Type B pancreatic cell (in vitro differentiated cells): Measurements from ENCODE around the gene MUC5B. TPM values are rescaled to one million over a fixed set of nuclear protein-coding genes. Genes with fewer than 3 reads are reported as not detected.

Experiments
- DNase-seq: peaks from one replicate; pipeline ENCODE4 v3.0.0; 2021; ENCODE audit warnings: mixed read lengths; ENCODE audit not compliant: unreplicated experiment; ENCODE audit errors: extremely low spot score
- H3K27ac Mint-ChIP-seq: 2 replicates; pipeline ENCODE4 v1.8.0; 2021; ENCODE audit warnings: mild to moderate bottlenecking, mixed read lengths
- H3K27me3 Mint-ChIP-seq: 2 replicates; pipeline ENCODE4 v1.8.0; 2021; ENCODE audit warnings: mixed read lengths
- H3K36me3 Mint-ChIP-seq: 2 replicates; pipeline ENCODE4 v1.8.0; 2021; ENCODE audit warnings: mixed read lengths
- H3K4me1 Mint-ChIP-seq: one replicate; pipeline ENCODE4 v1.8.0; 2021; ENCODE audit warnings: mixed read lengths; ENCODE audit not compliant: unreplicated experiment
- H3K4me3 Mint-ChIP-seq: 2 replicates; pipeline ENCODE4 v1.8.0; 2021; ENCODE audit warnings: mild to moderate bottlenecking, mixed read lengths
- H3K9me3 Mint-ChIP-seq: 2 replicates; pipeline ENCODE4 v1.8.0; 2021; ENCODE audit warnings: mixed read lengths
- CTCF ChIP-seq: fragments of 200-600 bp; sonication (generic); conservative IDR thresholded peaks from 2 replicates; pipeline ENCODE4 v1.5.0; 2021; ENCODE audit warnings: antibody characterized with exemption, mild to moderate bottlenecking
- total RNA-seq: library from RNA; stranded (reverse); gene quantifications from 2 replicates; pipeline ENCODE4 v1.2.1, GENCODE V29; 2021; ENCODE audit warnings: low replicate concordance

The MUC5B gene
- total RNA-seq, 1 donor from 2014 or later = 2.0 TPM

GRCh38 chr11:1255151-1255550, 32.3 kb downstream of the MUC5B start:
- Mint-ChIP-seq H3K27me3 (no peaks in the 10 kb centered on the region), H3K4me3 (no peak overlapping the region), H3K4me1 (no peaks in the 10 kb centered on the region), H3K36me3 (no peaks in the 10 kb centered on the region), H3K27ac (no peak overlapping the region), H3K9me3 (no peaks in the 10 kb centered on the region)
- DNase-seq = no peak
- TF ChIP-seq CTCF = no peak

- Mint-ChIP-seq H3K4me1 (no peaks in the 10 kb centered on the region), H3K9me3 (no peaks in the 10 kb centered on the region), H3K27ac (no peak overlapping the region), H3K4me3 (no peak overlapping the region), H3K36me3 (no peaks in the 10 kb centered on the region), H3K27me3 (no peaks in the 10 kb centered on the region)
- no peak for DNase-seq
- TF ChIP-seq CTCF = no peak
These were observed 33.6 kb downstream of the MUC5B start for GRCh38 chr11:1256257-1257045.

- DNase-seq = no peak
- Mint-ChIP-seq H3K4me1 (no peaks in the 10 kb centered on the region), H3K9me3 (no peaks in the 10 kb centered on the region), H3K27me3 (no peaks in the 10 kb centered on the region), H3K4me3 (no peak overlapping the region), H3K27ac (no peak overlapping the region), H3K36me3 (no peaks in the 10 kb centered on the region)
- no peak for TF ChIP-seq CTCF
These were observed 34.5 kb downstream of the MUC5B start for GRCh38 chr11:1257366-1257765.

- H3K4me1 Mint-ChIP-seq = peaks cover 3% of the 10 kb centered on the region
These were observed 35.0 kb downstream of the MUC5B start for GRCh38 chr11:1257916-1258315.

GRCh38 chr11:1258401-1259075, 35.7 kb downstream of the MUC5B start:
- no peak for DNase-seq
- no peaks in the 10 kb centered on the region for H3K27me3 Mint-ChIP-seq
- peaks cover 3% of the 10 kb centered on the region for H3K4me1 Mint-ChIP-seq
- no peaks in the 10 kb centered on the region for H3K9me3 Mint-ChIP-seq
- TF ChIP-seq CTCF = no peak
- H3K36me3 Mint-ChIP-seq = no peaks in the 10 kb centered on the region
- H3K27ac Mint-ChIP-seq = no peak overlapping the region
- no peak overlapping the region for H3K4me3 Mint-ChIP-seq

More at GRCh38 chr11:1257916-1258315, 35.0 kb downstream of the MUC5B start:
- Mint-ChIP-seq H3K27ac (no peak overlapping the region), H3K4me3 (no peak overlapping the region), H3K36me3 (no peaks in the 10 kb centered on the region), H3K9me3 (no peaks in the 10 kb centered on the region), H3K27me3 (no peaks in the 10 kb centered on the region)
- DNase-seq = no peak
- TF ChIP-seq CTCF = no peak
